Choroid plexus epithelial cell (primary cell): ENCODE data around the gene RCCD1.

Experiments used
- DNase-seq: peaks from one replicate; pipeline ENCODE4 v3.0.0-alpha.2; 2010; ENCODE audit warnings: low read depth
- H3K4me3 ChIP-seq: 2 replicates; pipeline ENCODE4 v1.5.1; 2011; ENCODE audit warnings: low read depth, mild to moderate bottlenecking, control low read depth, low read length, moderate library complexity
- TF ChIP-seq, protein P1 (sequence below): conservative IDR thresholded peaks from 2 replicates; pipeline ENCODE4 v1.5.1; 2011; ENCODE audit warnings: low read depth, mild to moderate bottlenecking, control low read depth, inconsistent platforms, low read length, moderate library complexity

The RCCD1 gene

DNA sequence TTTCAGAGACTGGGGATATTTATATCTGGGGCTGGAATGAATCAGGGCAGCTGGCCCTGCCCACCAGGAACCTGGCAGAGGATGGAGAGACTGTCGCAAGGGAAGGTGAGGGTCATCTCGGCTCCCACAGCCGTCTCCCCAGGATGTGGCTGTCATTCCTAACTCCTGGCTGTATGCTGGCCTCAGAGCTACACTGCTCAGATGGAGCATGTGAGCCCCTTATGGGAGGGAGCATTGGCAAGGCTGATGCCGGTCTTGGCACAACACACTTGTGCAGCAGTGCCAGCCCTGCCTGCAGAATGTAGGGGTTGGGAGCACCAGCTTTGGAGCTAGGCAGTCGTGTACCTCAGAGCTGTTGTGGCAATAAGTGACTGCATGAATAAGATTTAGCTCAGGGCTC is 5.2 kb downstream of the RCCD1 start:
- no peak for DNase-seq
- H3K4me3 ChIP-seq: no peak overlapping the region
- TF ChIP-seq, protein P1, sequence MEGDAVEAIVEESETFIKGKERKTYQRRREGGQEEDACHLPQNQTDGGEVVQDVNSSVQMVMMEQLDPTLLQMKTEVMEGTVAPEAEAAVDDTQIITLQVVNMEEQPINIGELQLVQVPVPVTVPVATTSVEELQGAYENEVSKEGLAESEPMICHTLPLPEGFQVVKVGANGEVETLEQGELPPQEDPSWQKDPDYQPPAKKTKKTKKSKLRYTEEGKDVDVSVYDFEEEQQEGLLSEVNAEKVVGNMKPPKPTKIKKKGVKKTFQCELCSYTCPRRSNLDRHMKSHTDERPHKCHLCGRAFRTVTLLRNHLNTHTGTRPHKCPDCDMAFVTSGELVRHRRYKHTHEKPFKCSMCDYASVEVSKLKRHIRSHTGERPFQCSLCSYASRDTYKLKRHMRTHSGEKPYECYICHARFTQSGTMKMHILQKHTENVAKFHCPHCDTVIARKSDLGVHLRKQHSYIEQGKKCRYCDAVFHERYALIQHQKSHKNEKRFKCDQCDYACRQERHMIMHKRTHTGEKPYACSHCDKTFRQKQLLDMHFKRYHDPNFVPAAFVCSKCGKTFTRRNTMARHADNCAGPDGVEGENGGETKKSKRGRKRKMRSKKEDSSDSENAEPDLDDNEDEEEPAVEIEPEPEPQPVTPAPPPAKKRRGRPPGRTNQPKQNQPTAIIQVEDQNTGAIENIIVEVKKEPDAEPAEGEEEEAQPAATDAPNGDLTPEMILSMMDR: no peak

DNA sequence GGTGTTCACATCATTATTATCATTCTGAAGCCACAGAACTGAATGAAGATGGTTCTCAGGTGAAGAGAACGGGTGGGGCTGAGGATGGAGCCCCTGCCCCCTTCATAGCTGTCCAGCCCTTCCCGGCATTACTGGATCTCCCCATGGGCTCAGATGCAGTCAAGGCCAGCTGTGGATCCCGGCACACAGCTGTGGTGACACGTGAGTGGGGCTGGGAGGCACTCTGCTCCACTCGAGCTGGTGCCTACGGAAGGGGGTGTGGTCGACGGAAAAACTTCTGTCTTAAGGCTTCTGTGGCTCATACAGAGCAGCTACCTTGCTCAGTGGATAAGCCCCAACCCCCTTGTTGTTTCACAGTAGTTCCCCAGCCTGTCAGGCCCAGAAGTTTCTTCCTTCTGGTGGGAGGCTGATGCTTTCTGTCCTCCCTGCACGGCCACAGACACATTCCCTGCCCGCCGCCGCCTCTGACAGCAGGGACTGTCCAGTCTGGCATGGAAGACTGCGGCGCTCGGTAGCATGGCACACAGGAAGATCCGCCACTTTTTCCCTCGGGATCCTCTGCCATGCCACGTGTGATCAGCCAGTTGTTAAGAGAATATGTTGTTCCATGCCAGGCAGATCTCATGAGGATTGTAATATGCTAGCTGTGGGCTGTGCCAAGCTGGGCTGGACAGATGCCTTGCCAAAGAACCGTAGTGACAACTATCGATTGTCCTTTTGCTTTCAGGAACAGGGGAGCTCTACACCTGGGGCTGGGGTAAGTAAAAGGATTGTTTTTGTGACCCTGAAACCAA is 5.8 kb downstream of the RCCD1 start:
- DNase-seq: no peak
- TF ChIP-seq, protein P1: no peak
- H3K4me3 ChIP-seq: no peak overlapping the region

DNA sequence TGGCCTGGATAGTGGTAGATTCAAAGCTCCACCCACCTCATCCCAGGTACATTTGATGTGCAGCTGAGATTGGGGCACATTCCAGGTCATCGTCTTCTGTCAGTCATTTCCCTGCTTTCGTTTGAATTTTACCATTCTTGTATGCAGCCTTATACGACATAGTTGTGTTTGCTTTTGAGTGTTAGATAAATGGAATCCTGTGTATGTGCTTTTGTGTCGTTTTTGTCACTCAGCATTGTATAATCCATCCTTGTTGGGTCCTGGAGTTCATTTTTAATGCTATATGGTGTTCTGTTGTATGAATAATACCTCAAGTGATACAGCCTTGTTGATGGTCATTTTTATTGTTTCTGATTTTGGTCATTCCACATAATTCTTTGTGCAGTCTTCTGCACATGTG is 7.3 kb downstream of the RCCD1 start:
- no peak for DNase-seq
- TF ChIP-seq, protein P1: no peak
- H3K4me3 ChIP-seq: no peak overlapping the region

DNA sequence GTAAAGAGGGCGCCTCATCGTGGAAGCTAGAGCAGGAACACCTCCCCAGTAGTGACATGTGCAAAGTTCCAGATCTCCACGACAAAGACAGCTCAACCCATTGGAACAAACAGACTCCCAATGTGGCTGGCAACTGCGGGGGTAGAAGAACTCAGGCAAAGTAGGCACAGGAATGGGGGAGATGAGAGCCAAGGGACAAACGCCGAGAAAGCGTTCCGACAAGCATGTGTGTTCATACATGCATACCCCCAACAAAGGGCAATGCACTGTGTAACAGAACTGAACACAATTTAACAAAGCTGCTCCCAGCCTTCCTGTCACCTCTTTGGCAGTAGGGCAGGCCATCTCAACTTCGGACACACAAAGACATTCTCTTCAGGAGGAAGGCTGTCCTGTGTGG is 11.6 kb downstream of the RCCD1 start:
- H3K4me3 ChIP-seq: no peak overlapping the region
- DNase-seq: no peak
- TF ChIP-seq, protein P1: no peak

DNA sequence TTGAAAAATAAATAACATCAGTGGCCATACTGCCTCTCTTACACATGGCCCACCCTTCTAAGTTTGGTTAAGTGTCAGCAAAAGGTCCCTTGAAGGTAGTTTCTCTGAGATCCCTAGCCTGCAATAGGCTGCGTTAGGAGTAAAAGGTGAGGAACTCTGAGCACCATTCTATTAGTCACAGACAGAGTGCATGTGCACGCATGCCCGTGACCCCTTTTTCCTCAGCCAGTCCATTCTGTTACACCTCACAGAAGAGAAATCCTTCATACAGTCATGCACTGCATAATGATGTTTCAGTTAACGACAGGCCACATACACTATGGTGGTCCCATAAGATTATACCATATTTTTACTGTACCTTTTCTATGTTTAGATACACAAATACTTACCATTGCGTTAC is 12.5 kb downstream of the RCCD1 start:
- TF ChIP-seq, protein P1: no peak
- H3K4me3 ChIP-seq: no peak overlapping the region
- DNase-seq: no peak

DNA sequence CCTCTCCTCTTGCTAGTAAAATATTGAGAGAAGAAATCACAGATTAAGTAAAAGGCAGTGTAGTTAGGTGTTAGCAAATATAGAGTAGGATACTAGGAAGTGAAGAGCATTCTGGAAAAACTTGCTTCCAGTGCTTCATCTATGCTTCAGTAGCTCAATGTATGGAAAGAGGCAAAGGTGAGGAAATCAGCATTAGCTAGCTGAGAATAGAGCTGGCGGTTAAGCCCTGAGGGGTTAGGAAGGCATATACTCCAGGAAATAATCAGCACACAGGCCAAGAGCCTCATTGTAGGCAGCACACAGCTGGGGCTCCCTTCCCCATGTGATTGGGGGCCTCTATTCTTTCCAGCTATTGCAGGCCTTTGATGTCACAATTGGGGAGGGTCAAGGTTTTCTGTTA is 13.8 kb downstream of the RCCD1 start:
- DNase-seq: no peak
- TF ChIP-seq, protein P1: no peak
- no peak overlapping the region for H3K4me3 ChIP-seq

DNA sequence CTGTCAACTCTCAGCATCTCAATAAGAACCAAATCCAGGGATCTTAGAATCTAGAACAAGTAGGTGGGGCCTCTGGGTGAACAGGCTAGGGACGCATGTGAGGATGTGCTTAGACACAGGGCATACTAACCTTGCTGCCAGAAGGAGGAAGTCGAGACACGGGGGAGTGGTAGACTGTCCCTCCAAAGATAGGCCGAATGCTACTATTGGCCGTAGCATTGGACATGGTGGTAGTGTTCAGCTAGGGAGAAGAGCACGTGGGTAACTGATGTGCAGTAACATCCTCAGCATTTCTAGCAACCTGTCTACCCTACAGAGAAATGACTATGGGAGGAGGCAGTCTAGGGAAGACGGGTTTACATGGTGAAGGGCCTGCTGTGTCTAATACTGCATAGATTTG is 15.6 kb downstream of the RCCD1 start:
- TF ChIP-seq, protein P1: no peak
- no peak for DNase-seq
- H3K4me3 ChIP-seq: no peak overlapping the region
